ENCODE data around the gene ARHGAP21. TPM values are rescaled to one million over a fixed set of nuclear protein-coding genes. Genes with fewer than 3 reads are reported as not detected.

Gene ARHGAP21
- total RNA-seq, 3 donors from 2014 or later (not counting 1 experiment from before 2014, with no cell fraction given): 30.9 to 45.8 (median 34.7) TPM

- Histone ChIP-seq H3K9me3 (ENCODE audit: control insufficient read depth, insufficient read depth, low read length) (no peaks in the 10 kb centered on the region), H3K4me3 (ENCODE audit: low read length) (no peak overlapping the region), H3K36me3 (ENCODE audit: control insufficient read depth, insufficient read depth, low read length) (no peaks in the 10 kb centered on the region), H3K4me1 (ENCODE audit: control insufficient read depth, insufficient read depth, low read length) (no peaks in the 10 kb centered on the region), H3K27ac (ENCODE audit: low read length) (no peak overlapping the region), H3K27me3 (ENCODE audit: control insufficient read depth, insufficient read depth, low read length) (no peaks in the 10 kb centered on the region)
- intact Hi-C loops (cut with micrococcal nuclease): no loop called here
- ATAC-seq (no peak), DNase-seq (no peak)
- no peak overlapping the region for H3K27ac Mint-ChIP-seq
- peaks cover 6% of the 10 kb centered on the region in 2 donors for H3K4me1 Mint-ChIP-seq
- peaks cover 3 to 7% of the 10 kb centered on the region in 2 donors for H3K27me3 Mint-ChIP-seq (ENCODE audit: low read depth in 2 of 2)
- WGBS (ENCODE audit: insufficient coverage): 75% methylated on average over 2 of the region's 3 CpGs
- no peaks in the 10 kb centered on the region for H3K9me3 Mint-ChIP-seq
- no peaks in the 10 kb centered on the region for H3K36me3 Mint-ChIP-seq
- no peak overlapping the region for H3K4me3 Mint-ChIP-seq
- no peak for TF ChIP-seq CTCF (IDR thresholded peaks at IDR 0.05)
Measured at GRCh38 chr10:24561453-24561852, 162.2 kb downstream of the ARHGAP21 start.

GRCh38 chr10:24556750-24557742, 166.6 kb downstream of the ARHGAP21 start:
- DNase-seq (peak in 1 of 2 donors; percentile 59), ATAC-seq (peak in 2 of 3 donors; percentile 39 to 50)
- peak; percentile 58 for TF ChIP-seq CTCF (IDR thresholded peaks at IDR 0.05)
- no peaks in the 10 kb centered on the region for H3K4me1 ChIP-seq (ENCODE audit: control insufficient read depth, insufficient read depth, low read length)
- Mint-ChIP-seq H3K27ac (no peak overlapping the region), H3K27me3 (ENCODE audit: low read depth in 2 of 2) (peaks cover 6 to 7% of the 10 kb centered on the region in 2 donors), H3K9me3 (no peaks in the 10 kb centered on the region), H3K36me3 (no peaks in the 10 kb centered on the region), H3K4me3 (no peak overlapping the region), H3K4me1 (peaks cover 6 to 13% of the 10 kb centered on the region in 2 donors)
- intact Hi-C loops (cut with micrococcal nuclease): loop anchor here (5.0 kb wide), 1 partner anchor 1400 kb away; no protein-coding TSS in a partner anchor
- 49% methylated on average over 21 of the region's 24 CpGs for WGBS (ENCODE audit: insufficient coverage)
- no peaks in the 10 kb centered on the region for H3K27me3 ChIP-seq (ENCODE audit: control insufficient read depth, insufficient read depth, low read length)
- no peaks in the 10 kb centered on the region for H3K36me3 ChIP-seq (ENCODE audit: control insufficient read depth, insufficient read depth, low read length)
- H3K9me3 ChIP-seq (ENCODE audit: control insufficient read depth, insufficient read depth, low read length): no peaks in the 10 kb centered on the region
- no peak overlapping the region for H3K27ac ChIP-seq (ENCODE audit: low read length)
- H3K4me3 ChIP-seq (ENCODE audit: low read length): no peak overlapping the region

- TF ChIP-seq CTCF (IDR thresholded peaks at IDR 0.05): no peak
- intact Hi-C loops (cut with micrococcal nuclease): loop anchor here (5.0 kb wide), 1 partner anchor 1399 kb away; no protein-coding TSS in a partner anchor
- H3K27ac ChIP-seq (ENCODE audit: low read length): no peak overlapping the region
- no peak overlapping the region for H3K4me3 Mint-ChIP-seq
- DNase-seq (no peak), ATAC-seq (no peak)
- no peaks in the 10 kb centered on the region for H3K27me3 ChIP-seq (ENCODE audit: control insufficient read depth, insufficient read depth, low read length)
- H3K27ac Mint-ChIP-seq: no peak overlapping the region
- WGBS (ENCODE audit: insufficient coverage): 47% methylated on average over 4 of the region's 4 CpGs
- H3K9me3 Mint-ChIP-seq: no peaks in the 10 kb centered on the region
- H3K36me3 ChIP-seq (ENCODE audit: control insufficient read depth, insufficient read depth, low read length): no peaks in the 10 kb centered on the region
- no peaks in the 10 kb centered on the region for H3K36me3 Mint-ChIP-seq
- H3K4me1 Mint-ChIP-seq: peaks cover 6 to 13% of the 10 kb centered on the region in 2 donors
- no peaks in the 10 kb centered on the region for H3K9me3 ChIP-seq (ENCODE audit: control insufficient read depth, insufficient read depth, low read length)
- H3K27me3 Mint-ChIP-seq (ENCODE audit: low read depth in 2 of 2): peaks cover 6 to 7% of the 10 kb centered on the region in 2 donors
- H3K4me1 ChIP-seq (ENCODE audit: control insufficient read depth, insufficient read depth, low read length): no peaks in the 10 kb centered on the region
- no peak overlapping the region for H3K4me3 ChIP-seq (ENCODE audit: low read length)
Measured at GRCh38 chr10:24556126-24556749, 167.4 kb downstream of the ARHGAP21 start.

Measured in natural killer cell (primary cell).